Hippocampal formation (tissue), 2 donors: Measurements from ENCODE around the gene SLC6A3.
"Not testable (repeated sequence)": the region's sequence is repeated elsewhere in the genome, so short reads cannot be mapped to it uniquely, and the experiment has no call there.

Experiments
- DNase-seq, 2 donors: peaks; one replicate each; lab custom pipeline; 2025; lab: John Stamatoyannopoulos, UW

Gene SLC6A3

GRCh38 chr5:1464096-1464446, 18.8 kb upstream of the SLC6A3 start:
- DNase-seq: no peak

DNA sequence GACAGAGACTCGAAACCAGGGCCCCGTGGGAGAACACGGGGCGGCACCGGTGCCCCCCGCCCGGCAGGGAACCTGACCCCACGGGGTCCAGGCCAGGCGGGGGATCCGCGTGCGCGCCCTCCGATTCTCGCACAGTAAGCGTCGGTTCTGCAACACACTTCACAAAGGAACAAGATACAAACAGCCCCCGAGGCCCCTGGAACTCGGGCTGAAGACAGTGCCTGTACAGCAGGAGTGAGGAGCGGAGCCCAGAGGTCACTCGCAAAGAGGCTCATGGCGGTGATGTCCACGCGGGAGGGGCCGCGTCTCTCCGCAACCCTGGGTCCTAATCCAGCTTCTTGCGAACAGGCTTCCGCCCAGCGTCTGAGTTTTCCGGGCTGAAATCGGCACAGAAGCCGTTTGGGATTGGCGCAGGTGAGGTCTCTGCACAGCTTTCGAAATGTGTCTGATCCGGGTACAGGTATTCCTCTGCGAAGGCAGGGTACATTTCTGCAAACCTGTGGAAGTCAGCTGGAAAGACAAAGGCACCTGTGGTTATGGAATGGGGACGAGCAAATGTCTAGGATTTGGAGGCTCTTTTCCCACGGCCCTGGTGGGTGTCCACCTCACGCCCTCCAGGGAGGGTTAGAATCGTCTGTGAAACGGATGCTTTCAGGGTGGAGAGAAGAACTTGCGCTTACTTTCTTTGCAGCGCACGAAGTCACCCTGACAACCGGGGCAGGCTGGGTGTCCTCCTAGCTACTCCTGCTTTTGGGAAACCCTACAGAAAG, 18.3 kb upstream of the SLC6A3 start:
- no peak for DNase-seq

DNA sequence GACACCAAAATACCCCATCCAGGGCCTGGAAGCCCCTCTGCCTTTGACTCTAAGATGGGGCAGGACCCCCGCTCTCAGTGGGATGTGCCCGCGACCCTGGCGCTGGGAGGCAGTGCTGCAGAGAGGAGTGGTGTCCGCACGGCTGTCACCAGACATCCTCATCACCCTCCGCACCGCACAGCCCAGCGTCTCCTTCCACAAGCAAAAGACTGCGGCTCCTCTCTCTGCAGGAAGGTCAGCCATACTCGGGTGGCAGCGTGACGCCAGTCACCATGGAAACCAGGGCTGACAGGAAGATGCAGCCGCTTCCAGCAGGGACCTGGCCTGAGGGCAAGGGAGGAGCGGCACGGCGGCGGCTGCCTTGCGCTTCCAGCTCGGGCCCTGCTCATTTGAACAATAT, 17.1 kb upstream of the SLC6A3 start:
- no peak for DNase-seq

- DNase-seq: no peak
Measured at GRCh38 chr5:1461396-1461795, 16.2 kb upstream of the SLC6A3 start.

GRCh38 chr5:1460054-1460682, 14.9 kb upstream of the SLC6A3 start:
- DNase-seq: no peak

DNA sequence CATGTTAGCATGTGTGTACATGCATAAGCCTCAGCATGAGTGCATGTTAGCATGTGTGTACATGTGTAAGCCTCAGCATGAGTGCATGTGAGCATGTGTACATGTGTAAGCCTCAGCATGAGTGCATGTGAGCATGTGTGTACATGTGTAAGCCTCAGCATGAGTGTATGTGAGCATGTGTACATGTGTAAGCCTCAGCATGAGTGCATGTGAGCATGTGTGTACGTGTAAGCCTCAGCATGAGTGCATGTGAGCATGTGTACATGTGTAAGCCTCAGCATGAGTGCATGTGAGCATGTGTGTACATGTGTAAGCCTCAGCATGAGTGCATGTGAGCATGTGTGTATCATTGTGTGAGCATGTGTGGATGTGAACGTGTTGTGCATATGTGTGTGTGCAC, 14.2 kb upstream of the SLC6A3 start:
- not testable (repeated sequence) for DNase-seq

GRCh38 chr5:1456110-1456881, 11.1 kb upstream of the SLC6A3 start:
- not testable (repeated sequence) for DNase-seq

DNA sequence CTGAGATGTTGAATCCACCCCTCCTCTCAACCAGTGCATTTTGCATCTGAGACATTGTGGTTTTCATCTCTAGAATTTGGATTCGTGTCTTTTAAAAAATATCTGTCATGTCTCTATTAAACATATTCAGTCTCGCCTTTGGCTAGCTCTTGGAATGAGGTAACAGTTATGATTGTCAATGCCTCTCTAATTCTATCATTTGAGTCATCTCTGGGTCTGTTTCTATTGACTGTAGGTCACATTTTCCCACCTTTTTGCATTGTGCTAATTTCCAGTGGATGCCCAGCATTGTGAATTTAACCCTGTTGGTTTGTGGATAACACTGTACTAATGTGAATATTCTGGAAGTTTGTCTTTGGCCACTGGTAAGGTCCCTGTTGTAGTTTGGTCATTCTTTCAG, 8.4 kb upstream of the SLC6A3 start:
- DNase-seq: no peak

DNA sequence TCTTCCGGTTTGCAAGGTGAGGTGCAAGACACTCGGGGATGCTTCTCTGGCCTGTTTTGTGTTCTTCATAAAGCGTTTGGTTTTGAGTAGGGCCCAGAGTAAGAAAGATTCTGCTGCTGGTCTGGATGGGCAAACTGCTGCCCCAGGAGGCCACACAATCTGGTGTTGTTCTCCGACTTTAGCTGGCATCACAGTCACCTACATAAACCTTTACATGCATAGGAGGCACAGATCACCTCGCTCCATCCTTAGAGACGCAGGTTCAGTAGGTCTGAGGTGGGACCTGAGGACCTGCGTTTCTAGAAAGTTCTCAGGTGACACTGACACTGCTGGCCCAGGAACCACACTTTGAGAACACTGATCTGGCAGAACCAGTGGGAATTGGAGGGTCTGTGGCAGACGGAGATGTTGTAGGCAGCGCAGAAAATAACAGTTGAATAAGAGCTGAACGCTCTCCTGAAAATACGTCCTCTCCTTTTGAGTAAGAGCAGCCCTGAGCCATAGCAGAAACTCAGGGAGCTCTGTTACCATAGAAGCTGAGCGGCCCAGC, 3.9 kb upstream of the SLC6A3 start:
- DNase-seq: no peak

DNA sequence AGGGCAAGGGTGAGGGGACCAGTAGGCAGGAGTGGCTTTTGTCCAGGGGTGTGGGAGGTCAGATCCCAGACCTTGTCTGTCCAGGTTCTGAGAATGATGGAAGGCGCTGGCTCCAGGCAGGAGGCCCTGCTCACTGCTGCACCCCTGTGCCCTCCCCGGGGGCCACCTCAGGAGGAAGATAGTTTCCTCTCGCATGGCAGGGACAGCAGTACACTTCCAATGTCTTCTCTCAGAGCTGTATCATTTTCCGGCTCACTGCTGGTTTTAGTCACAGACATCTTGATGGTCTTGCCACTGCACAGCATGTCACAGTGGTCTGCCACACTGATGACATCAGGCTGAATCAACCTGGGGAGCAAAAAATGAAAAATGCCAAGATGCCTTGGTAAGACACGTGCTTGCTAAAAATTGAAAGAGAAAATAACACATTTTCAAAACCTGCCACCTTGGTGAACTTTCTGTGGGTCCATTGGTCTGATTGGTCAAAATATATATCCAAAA, 3.3 kb upstream of the SLC6A3 start:
- DNase-seq: no peak

DNA sequence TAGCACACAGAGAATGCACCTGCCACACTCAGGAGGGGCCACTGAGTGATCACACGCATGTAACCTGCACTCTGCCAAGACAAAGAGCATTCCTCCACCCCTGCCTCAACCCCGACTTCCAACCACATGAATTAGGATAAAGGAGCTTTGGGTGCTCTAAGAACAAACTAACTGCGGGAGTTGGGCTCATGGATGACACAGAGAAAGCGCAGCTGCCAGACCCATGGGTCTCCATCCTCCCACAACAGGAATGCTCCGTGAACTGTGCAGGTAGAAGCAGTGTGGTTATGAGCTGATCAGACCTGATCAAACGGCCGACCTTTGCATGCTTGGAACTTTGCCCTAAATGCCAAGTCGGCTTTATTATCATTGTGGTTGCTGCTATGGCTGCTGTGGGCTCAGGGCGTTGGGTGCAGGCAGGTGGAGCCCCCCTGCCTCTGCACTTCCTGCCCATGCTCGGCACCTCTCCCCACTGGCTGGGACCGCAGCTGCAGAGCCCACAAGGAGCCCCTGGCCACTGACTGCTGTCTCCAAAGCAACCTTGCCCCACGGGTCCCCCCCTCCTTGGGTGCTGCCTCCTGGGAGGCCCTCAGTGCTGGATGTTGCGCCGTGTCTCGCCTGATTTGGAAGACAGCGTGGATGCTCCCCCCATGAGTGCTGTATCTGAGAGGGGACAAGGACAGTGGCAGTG, 2.6 kb upstream of the SLC6A3 start:
- no peak for DNase-seq

GRCh38 chr5:1446602-1447343, 1.5 kb upstream of the SLC6A3 start:
- no peak for DNase-seq

- DNase-seq: no peak
Measured at GRCh38 chr5:1445689-1446601, 705 bp upstream of the SLC6A3 start.

DNA sequence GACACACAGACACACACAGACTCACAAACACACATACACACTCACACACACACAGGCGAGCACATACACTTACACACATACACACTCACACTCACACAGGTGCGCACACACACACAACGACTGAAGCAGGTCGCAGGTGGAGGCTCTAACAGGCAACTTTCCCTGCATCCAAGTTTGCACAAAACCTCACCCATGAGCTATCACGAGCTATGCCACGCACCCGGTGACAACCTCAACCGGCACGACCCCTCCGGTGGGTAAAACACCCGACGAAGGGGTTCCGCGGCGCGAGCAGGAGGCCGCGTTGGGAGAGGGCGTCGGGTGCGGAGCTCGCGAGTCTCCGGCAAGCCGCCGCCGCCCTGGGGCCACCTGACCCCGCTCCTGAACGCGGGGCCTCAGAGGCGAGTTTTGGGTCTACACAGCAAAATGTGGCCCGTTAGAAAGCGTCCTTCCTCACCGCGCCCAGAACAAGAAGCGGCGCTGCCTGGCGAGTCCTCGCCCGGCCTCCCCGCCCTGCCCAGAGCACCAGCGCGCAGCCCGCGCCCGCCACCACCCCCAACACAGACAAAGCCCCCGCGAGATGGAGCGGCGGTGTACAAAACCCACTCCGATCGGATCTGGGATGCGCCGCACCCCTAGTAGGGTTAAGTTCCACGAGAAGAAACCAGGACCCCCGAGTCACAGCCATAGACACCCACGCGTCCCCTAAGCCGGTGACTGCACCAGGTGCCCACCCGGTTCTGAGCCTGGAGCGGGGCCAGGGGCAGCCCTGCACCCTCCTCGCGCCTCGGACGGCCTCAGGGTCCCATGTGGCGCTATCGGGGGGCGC, 665 bp downstream of the SLC6A3 start:
- DNase-seq: no peak

GRCh38 chr5:1443991-1444360, 1.3 kb downstream of the SLC6A3 start:
- no peak for DNase-seq

GRCh38 chr5:1443171-1443570, 2.1 kb downstream of the SLC6A3 start:
- no peak for DNase-seq

DNA sequence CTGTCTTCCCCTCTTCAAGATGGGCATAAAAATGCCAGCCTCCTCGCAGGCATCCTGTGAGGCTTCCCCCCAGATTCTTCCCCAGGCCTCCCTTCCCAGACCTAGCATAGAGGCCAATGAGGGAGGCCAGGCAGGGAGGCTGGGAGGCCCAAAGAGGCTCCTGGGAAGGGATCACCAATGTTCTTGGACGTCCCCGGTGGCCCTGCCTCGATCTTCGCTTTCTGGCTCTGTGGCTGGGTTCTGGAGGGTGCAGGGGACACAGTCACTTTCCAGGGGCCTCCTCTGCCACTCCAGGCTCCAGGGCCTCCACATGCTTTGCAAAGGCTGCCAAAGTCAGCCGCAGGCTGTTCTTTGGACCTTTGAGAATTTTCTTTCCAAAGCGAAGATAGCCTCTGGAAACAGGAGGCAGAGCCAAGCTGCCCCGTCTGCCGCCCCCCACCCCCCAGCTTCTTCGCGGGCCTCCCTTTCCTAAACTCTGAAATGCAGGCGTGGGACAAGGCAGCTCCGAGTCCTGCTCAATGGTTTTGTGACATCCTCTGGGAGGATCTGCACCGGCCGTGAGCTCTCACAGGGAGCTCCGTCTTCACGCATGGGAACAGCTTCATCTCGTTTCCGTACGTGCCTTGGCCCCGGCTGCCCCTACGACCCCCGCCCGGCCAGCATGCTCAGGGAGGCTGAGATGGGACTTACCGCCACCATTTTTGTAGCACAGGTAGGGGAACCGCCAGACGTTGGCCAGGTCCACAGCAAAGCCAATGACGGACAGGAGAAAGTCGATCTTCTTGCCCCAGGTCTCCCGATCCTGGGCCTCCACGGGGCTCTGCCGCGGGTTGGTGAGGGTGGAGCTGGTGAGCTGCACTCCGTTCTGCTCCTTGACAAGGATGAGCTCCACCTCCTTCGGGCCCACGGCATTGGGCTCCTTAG, 2.8 kb downstream of the SLC6A3 start:
- no peak for DNase-seq

DNA sequence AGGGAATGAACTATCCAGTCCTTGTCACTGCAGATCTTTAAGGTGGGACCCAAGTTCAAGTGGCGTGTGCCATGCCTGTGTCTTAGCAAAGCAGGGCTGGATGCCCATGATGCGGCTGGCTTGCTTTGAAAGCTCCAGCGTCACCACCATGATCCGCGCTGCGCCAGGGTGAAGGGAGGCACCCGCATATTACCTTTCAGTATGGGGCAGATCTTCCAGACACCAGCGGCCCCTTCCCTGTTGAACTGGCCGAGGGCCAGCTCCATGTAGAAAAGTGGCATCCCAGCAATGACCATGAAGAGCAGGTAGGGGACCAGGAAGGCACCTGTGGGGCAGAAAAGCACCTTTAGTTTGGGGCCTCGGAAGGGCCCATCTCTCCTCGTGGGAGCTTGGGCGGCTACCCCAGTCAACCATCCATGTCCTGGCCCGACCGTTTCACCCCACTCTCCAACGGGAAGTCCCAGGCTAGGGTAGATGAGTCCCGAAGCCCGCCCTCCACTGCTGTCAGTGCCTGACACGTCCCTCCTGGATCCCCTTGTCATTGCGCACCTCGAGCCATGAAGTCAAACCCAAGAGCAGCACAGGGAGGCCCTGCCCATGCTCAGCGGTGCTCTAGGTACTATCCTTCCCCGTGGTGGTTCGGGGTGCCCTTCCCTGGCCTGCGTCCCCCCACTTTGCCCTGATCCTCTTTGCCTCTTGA, 3.9 kb downstream of the SLC6A3 start:
- DNase-seq: no peak
